ENCODE data around the gene BTN3A1.
"Not testable (repeated sequence)": the region's sequence is repeated elsewhere in the genome, so short reads cannot be mapped to it uniquely, and the experiment has no call there.

- TF ChIP-seq CTCF (conservative IDR thresholded peaks at IDR 0.05 in 1 of 2, IDR thresholded peaks at IDR 0.05 in 1 of 2; ENCODE audit: extremely low read depth in 1 of 2, insufficient read depth in 1 of 2, low read depth in 1 of 2, low read length in 2 of 2); EZH2 (IDR thresholded peaks at IDR 0.05; ENCODE audit: borderline replicate concordance, low read length): not testable (repeated sequence)
Observed at GRCh38 chr6:26371813-26372212, 30.3 kb upstream of the BTN3A1 start.
